Ovary (tissue), 3 donors: ENCODE measurements around the gene RNF40.

Experiments used
- CTCF ChIP-seq, 3 donors: fragments of 450-650 bp in 2 of 3; fragments of 200-600 bp in 1 of 3; IDR thresholded peaks; one replicate each; pipeline versions ENCODE4 v1.5.1 to v1.8.0; 2016 to 2022; ENCODE audit warnings: antibody characterized with exemption in 3 of 3, mild to moderate bottlenecking in 1 of 3
- POLR2A ChIP-seq: fragments of 450-650 bp; IDR thresholded peaks from one replicate; pipeline ENCODE4 v1.6.1; 2017; ENCODE audit warnings: antibody characterized with exemption, mild to moderate bottlenecking, moderate library complexity
- donor health status: DM: no; HTN: no; CAD: no.

- TF ChIP-seq POLR2A (no peak), CTCF (IDR thresholded peaks at IDR 0.05) (no peak)
These were observed 18.4 kb upstream of the RNF40 start for GRCh38 chr16:30743716-30744115.
